DMS114 treated with DMSO at 0.1 percent for 48 hours (cell line): ENCODE results near the gene SLC29A1.
A peak's percentile ranks its signal among the peaks of the same experiment; 100 is the strongest.

ENCODE experiments used
- DNase-seq: peaks from one replicate; lab custom pipeline; 2025; ENCODE audit not compliant: unreplicated experiment; lab: John Stamatoyannopoulos, UW

Gene SLC29A1

GRCh38 chr6:44251576-44252524 lies 28.5 kb downstream of the SLC29A1 start:
- no peak for DNase-seq

DNA sequence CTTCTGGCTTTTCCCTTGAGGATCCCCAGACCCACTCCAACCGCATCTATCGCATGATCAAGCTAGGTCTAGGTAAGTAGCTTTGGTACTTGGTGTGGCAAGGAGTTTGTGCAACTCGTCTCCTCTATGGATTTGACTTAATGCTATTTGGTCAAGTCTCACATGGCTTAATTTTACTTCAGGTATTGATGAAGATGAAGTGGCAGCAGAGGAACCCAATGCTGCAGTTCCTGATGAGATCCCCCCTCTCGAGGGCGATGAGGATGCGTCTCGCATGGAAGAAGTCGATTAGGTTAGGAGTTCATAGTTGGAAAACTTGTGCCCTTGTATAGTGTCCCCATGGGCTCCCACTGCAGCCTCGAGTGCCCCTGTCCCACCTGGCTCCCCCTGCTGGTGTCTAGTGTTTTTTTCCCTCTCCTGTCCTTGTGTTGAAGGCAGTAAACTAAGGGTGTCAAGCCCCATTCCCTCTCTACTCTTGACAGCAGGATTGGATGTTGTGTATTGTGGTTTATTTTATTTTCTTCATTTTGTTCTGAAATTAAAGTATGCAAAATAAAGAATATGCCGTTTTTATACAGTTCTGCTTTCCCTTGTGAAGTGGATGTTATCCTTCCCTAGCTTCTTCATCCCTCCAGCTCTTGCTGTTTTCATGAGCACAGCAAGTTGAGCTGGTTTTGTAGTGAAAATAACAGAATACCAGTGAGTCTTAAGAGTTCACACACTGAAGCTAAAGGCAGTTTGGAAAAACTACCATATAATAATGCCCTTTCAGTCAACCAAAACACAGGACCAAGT lies 30.1 kb downstream of the SLC29A1 start:
- peak; percentile 66 for DNase-seq

DNA sequence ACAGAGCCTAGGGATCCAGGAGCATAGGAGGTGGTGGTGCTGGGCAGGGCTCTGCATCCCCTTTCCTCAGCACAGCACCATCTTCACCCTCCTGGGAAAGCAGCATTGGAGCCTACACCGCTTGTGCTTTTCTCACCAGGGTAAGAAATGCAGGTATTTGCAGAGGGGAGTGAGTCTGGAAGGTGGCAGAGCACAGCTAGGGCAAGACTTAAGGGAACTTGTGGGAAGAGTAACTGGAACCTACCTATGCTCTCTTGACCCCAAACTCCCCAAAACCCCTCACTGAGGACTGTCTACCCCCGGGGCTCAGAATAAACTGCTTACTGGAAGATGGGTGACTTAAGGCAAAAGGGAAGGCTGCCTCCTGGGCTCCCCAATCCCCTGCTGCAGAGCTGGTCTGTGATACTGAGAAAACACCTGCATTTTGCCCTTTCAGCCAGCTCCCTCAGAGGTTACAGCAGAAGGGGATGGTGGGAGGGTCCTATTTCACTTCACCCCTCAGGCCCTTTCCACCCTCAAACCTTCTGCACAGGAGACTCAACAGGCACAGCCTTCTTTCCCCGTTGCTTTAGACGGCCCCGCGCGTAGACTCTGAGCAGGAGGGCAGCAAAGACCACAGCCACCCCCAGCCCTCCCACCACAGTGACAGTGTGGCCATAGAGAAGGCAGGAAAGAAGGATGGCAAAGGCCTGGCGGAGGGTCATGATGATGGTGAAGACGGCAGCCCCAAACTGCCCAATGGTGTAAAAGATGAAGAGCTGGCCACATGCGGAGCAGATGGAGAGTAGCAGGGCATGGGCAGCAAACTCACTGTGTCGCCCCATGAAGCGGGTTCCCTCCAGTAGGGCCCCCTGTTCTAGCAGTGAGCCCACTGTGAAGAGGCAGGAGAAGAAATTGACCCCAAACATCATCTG lies 31.1 kb downstream of the SLC29A1 start:
- no peak for DNase-seq

- no peak for DNase-seq
Observed at GRCh38 chr6:44255105-44255808, 31.9 kb downstream of the SLC29A1 start.

- no peak for DNase-seq
Observed at GRCh38 chr6:44255871-44256774, 32.7 kb downstream of the SLC29A1 start.

- no peak for DNase-seq
Observed at GRCh38 chr6:44256775-44257024, 33.3 kb downstream of the SLC29A1 start.

DNA sequence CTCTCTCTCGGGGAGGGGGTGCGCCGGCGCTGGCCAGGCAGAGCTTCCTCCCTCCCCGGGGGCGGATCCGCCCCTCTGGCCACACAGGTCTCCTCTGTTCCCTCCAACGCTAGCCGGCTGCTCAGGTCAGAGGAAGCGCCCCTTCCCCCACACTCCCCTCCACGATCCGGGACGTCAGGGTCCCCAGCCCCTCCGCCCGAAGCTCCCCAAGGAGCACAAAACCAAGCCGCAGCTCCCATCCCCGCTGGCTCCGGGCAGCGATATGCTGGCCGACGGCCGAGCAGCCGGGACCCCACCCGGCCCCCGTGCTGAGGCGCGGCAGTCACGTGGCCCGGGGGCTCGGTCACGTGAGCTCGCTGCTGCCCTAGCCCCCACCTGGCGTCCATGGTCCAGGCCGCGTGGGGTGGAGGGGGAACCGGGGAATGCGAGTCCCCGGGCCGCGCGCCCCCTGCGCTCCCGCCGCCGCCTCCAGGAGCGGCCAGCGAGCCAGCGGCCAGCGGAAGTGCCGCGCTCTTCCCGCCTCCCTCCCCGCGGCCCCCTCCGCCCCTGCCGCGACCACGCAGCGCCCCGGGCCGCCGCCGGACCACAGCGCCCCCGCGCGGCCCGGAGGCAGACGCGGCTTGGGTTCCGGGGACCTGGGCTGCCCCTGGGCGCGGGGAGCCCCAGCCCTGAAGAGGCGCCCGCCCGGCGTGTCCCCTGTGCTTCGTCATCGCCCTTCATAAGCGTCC lies 33.8 kb downstream of the SLC29A1 start, which contains the start of gene SLC35B2:
Gene SLC35B2, minus strand, starts transcription at position 504 of the 728 bp plus-strand sequence. Its CDS starts 118 bp downstream, at position 386.
- DNase-seq: peak; percentile 63

DNA sequence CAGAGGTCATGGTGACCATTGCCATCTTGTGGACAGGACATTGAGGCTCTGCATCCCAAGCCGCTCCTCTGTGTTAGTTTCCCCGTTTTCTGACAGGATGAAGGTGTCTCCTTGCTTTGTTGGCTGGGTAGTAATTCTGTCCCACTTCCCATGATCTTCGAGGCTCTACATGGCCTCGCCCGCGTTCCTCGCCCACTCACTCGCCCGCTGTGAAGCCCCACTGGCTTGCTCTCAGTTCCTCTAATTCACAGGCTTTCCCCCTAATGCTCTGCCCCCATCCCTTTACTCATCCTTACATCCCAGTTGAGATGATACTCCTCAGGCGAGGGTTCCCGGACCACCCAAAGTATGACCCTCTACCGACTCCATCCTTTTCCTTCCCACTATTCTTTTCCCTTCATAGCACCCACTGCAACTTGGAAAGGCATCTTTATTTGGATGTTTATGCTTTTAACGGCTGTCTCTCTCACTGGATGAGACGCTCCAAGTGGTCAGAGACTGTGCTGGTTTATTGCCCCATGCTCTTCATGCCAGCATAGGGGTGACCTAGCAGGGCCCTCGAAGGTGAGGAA lies 34.4 kb downstream of the SLC29A1 start:
- no peak for DNase-seq

DNA sequence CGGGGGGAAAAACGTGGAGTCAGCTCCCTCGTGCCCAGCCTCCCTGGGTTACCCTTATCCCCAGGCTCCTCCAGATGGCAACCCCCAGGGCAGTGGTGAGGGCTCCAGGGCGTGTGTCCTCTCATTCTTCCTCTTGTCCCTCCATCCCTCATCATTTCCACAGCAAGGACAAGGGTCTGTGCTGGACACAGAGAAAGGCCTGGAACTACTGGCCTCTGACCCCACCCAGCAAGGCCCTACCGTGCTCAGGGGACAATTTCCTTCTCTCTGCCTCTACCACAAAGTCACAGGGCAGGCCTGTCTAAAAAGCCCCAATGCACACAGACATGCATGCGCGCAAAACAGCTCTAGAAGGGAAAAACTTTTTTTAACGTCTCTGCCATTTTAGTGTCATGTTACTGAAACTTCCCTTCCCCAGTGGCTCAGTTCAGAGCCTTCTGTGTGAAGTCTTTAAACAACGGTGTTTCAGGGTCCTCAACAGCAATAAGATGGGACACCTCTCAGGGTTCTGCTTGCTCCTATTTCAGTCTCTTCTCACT lies 35.0 kb downstream of the SLC29A1 start:
- DNase-seq: no peak

DNA sequence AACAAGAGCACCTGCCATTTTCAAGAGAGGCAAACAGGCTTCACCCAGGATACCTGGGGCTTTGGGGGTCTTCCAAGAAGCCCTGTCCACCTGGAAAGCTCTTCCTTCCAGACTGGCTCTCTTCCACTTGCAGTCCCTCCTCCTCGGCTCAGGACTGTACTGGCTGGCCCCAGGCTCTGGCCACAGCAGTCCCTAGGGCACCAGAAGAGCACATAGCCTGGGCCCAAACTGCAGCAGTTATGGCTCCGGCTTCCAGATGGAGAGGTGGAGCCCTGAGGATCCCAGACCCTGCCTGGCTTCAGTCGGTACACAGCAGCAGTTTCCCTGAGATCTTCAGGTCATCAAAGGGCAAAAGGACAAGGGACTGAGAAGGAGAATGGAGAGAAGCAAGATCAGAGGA lies 35.5 kb downstream of the SLC29A1 start:
- DNase-seq: no peak

DNA sequence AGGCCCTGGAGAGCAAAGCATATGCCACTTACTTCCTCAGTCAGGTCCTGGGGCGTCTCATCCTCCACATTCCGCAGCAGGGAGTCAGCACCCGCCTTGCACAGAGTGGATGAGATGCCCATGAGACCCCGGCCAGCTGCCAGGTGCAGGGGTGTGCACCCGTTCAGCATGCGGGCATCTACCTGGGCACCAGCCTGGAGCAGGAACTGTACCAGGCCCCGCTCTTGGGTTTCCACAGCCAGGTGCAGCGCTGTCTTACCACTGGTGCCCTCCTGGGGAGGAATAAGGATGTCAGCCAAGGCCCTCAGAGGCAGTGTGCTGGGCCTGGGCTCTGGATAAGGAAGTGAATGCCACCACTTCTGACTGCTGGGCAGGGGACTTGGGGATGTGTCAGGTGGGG lies 36.6 kb downstream of the SLC29A1 start:
- no peak for DNase-seq

DNA sequence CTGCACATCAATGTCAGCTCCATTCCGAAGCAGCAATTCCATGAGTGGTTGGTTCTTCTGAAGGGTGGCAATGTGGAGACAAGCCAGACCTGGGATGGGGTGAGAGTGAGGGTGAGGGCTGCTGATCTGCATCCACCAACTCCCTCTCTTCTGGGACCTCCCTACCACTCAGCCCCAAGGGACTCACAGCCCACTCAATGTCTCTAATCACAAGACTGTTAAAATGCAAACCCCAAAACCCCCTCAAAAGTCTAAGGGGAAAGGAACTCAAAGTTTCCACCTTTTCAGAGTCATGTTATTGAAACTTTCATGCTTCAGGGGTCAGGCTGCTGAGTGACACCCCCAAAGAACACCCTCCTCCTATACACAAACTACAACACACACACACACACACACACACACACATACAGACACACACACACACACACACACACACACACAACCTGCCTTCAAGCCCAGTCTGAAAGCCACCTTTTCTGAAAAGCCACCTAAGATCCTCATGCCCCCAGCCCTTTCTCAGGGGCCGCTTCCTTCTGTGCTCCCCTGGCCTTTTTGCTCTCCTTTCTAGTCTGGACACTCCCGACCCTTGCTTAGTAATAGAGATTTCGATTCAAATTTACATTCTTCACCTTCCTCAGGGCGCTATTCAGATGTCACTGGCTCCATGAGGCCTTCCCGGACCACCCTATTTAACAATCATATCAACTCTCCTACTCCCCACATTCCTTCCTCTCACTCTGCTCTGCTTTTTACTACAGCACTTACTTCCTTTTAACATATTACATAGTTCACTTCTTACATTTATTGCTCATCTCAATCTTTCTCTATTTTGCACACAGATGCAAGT lies 37.3 kb downstream of the SLC29A1 start:
- DNase-seq: no peak

- no peak for DNase-seq
Observed at GRCh38 chr6:44261581-44261980, 38.2 kb downstream of the SLC29A1 start.

GRCh38 chr6:44262467-44263353 lies 39.3 kb downstream of the SLC29A1 start:
- no peak for DNase-seq

GRCh38 chr6:44263354-44264100 lies 40.1 kb downstream of the SLC29A1 start:
- DNase-seq: no peak
